HG03354 (cell line): Measurements from ENCODE around the gene PCA3.

Experiments used
- ATAC-seq: cut with Tn5 transposase; IDR thresholded peaks from one replicate; pipeline ENCODE4 v1.9.1; 2021; ENCODE audit warnings: mild to moderate bottlenecking; ENCODE audit not compliant: unreplicated experiment, poor library complexity, severe bottlenecking

PCA3 gene

DNA sequence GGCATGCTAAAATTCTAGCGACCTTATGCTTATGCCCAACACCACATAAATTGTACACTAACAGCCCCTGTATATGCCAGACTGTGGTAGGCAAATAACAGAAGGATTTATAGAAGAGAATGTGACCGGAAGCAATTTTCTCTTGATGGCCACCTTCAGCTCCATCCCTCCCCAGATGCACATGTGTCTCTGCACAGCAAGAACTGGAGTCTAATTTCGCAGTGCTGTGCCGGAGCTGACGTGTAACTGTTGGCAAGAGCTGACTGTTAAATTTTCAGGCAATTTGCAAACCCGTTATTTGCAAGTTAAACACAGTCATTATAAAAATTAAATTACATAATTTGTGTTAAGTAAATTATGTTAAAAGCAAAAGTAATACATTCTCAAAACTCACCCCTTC, 48.4 kb downstream of the PCA3 start:
- ATAC-seq, result no peak

DNA sequence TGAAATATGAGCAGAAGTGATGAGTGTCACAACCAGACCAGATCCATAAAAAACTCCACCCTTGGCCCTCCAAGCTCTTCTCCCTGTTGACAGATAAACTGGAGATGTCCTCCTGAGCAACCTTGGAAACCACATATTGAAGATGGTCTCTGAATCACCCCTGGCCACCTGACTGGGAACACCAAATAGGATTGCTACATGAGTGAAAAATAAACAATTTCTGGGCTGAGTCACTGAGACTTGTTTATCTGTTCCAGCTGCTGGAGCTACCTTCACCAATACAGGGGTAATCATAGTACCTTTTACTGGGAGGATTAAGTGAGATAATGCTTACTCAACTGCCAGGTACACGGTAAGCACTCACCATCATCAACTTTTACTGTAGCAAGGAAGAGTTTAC, 53.3 kb downstream of the PCA3 start:
- ATAC-seq, result no peak

DNA sequence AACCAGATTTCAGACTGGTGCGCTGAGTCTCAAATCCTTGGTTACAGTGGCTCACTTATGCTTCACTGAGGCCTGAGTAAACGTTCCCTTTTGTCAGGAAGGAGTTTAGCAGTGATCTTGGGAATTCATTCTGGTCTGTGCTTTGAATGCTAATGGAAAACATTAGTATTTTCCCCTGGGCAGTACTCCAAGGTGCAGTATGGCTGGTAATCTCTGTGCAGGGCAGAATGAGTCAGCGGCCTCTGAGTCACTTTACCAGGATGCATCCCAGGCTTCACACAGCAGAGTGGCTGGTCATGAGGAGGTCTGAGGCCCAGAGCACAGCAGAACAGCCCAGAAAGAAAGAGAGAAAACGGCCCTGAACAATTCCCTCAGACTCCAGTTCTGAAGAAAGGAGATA, 54.0 kb downstream of the PCA3 start:
- no peak for ATAC-seq

DNA sequence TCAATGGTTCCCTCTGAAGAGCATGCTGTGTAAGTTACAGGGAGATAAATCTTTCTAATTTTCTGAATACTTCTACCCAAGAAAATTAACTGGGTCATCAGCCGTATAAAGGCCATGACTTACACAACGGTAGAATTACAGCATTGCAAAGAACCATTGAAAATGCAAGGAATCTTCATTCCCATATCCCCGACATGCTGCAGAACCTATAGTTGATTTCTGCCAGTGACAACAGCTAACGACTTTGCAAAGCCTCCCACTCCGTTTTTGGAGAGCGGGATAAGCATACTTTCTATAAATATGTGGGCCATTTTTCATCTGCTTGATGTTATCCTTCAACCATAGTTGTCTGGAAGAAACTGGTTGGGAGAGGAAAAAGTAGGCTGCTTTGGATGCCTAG, 56.2 kb downstream of the PCA3 start:
- ATAC-seq, result no peak

DNA sequence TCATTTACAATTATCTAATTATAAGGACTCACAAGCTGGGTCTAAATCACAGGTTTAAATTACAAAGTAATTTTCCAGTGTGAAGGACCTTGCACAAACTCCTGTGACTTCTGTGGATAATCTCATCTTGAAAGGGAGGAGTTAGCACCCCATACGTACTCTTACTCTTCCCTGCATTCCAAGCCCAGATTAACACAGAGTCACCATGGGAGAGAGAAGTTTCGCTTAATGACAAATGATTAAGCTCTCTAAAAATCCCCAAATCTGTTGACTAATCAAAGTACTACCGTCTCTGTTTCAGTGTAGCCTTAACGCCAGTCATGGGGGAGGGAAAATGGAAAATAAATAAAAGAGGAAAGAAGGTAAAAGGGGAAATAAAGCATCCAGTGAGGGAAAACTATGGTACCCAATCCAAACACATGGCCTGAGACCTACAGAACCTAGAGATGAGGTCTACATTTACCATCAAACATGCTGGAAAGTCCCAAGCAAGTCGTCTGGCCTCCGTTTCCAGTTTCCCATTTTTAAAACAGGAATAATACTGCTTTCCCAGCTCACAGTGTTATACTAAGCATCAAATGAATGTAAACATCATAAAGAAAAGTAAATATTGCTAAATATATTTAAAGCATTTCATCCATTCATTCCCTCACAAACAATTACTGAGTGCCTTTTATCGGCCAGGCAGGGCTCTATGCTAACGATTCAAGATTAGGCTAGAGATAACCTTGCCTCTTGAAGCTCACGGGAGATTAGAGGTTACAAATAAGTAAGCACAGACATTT, 63.2 kb downstream of the PCA3 start:
- ATAC-seq, result no peak

DNA sequence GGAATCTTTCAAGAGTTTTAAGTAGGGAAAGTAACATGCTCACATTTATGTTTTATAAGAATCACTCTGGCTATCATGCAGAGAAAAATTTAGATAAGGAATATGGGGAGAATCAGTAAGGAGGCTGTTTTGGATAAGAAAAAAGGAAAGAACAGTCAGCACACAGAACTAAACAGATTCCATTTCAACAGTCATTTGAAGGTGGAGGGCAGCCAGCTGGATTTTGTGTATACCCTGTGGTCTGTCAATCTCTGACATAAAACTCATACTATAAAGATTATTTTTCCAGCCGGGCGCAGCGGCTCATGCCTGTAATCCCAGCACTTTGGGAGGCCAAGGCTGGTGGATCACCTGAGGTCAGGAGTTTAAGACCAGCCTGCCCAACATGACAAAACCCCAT, 64.2 kb downstream of the PCA3 start:
- ATAC-seq, result no peak

DNA sequence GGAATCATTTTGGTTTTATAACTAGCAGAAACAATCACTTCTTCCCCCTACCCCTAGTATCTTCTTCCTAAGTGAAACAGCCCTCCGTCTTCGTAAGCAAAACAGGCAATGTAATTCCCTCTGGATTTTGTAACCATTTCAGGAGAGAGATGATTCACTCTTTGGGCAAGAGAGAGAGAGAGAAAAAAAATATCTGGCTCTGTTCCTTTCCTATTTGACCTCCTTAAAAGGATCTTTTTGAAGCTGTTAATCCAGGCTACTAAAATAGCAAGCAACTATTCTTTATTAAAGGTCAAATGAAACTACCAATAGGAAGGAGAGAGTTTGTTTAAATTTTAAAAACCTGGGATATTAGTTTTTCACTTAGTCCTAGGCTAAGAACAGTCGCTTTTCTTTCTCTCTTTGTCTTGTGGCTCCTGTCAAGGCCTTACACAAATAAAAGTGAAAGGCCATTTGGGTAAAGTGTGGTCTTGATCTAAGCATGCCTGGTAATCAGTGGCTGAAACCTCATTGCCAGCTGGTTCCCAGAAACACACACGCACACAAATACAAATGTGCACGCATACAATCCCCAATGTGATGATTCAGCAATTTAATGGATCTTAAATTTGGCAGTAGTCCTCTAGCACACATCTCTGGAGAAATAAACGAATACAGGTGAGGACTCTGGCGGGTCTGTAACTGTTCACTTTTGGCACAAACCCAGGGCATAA, 71.5 kb downstream of the PCA3 start:
- ATAC-seq, result no peak
